Karpas-422 (cell line): Measurements from ENCODE around the gene CRLF3. TPM values are rescaled to one million over a fixed set of nuclear protein-coding genes. Genes with fewer than 3 reads are reported as not detected.

Experiments used
- DNase-seq: peaks from one replicate; pipeline ENCODE4 v3.0.0-alpha.2; 2015
- H2AFZ ChIP-seq: fragments of 200-600 bp; sonication (generic); 2 replicates; pipeline ENCODE4 v1.6.1; 2014; ENCODE audit warnings: antibody characterized with exemption, low read length, mixed read lengths
- H3K27ac ChIP-seq: fragments of 200-600 bp; sonication (generic); 2 replicates; pipeline ENCODE4 v1.5.1; 2014; ENCODE audit warnings: mild to moderate bottlenecking, low read length, moderate library complexity
- H3K27me3 ChIP-seq: fragments of 200-600 bp; sonication (generic); 2 replicates; pipeline ENCODE4 v1.6.1; 2014; ENCODE audit warnings: low read length, mixed read lengths
- H3K36me3 ChIP-seq: fragments of 200-600 bp; sonication (generic); 2 replicates; pipeline ENCODE4 v1.6.1; 2014; ENCODE audit warnings: low read length, mixed read lengths; ENCODE audit not compliant: insufficient read depth
- H3K4me1 ChIP-seq: fragments of 200-600 bp; sonication (generic); 2 replicates; pipeline ENCODE4 v1.6.1; 2014; ENCODE audit warnings: mild to moderate bottlenecking, low read length, mixed read lengths
- H3K4me2 ChIP-seq: fragments of 200-600 bp; sonication (generic); 2 replicates; pipeline ENCODE4 v1.6.1; 2014; ENCODE audit warnings: low read length, low read depth, mild to moderate bottlenecking; ENCODE audit not compliant: poor library complexity, severe bottlenecking
- H3K4me3 ChIP-seq: fragments of 200-600 bp; sonication (generic); 2 replicates; pipeline ENCODE4 v1.5.1; 2014; ENCODE audit warnings: mild to moderate bottlenecking, antibody characterized with exemption, low read length, mixed read lengths
- H3K79me2 ChIP-seq: fragments of 200-600 bp; sonication (generic); 2 replicates; pipeline ENCODE4 v1.6.1; 2014; ENCODE audit warnings: mild to moderate bottlenecking, low read length, mixed read lengths
- H3K9ac ChIP-seq: fragments of 200-600 bp; sonication (generic); 2 replicates; pipeline ENCODE4 v1.6.0; 2014; ENCODE audit warnings: low read length
- H3K9me2 ChIP-seq: fragments of 200-600 bp; sonication (generic), shearing (Covaris generic); replicated peaks from 2 replicates; pipeline ENCODE4 v1.6.0; 2014; ENCODE audit warnings: mild to moderate bottlenecking, low read length, moderate library complexity; ENCODE audit not compliant: insufficient read depth
- H3K9me3 ChIP-seq: fragments of 300-700, 200-600 bp; sonication (generic); 2 replicates; pipeline ENCODE4 v1.6.1; 2014; ENCODE audit warnings: low read length, mixed read lengths
- H4K20me1 ChIP-seq: fragments of 200-600 bp; sonication (generic); 2 replicates; pipeline ENCODE4 v1.6.1; 2014; ENCODE audit warnings: mild to moderate bottlenecking, antibody characterized with exemption, low read length, low read depth; ENCODE audit not compliant: insufficient read depth
- total RNA-seq: library from RNA; depleted of rRNA; stranded (reverse); fragments of >200 nt; shearing (Covaris generic); gene quantifications from 2 replicates; pipeline ENCODE4 v1.2.3, GENCODE V29; 2014; ENCODE audit warnings: low replicate concordance; rRNA removed

The CRLF3 gene
- total RNA-seq, result 32.2 and 49.0 TPM in 2 replicates

GRCh38 chr17:30824356-30825145 lies at the start of gene CRLF3:
TSS of gene CRLF3 (minus strand) at chr17:30824692. CDS start at chr17:30824651, 41 bp downstream.
- H3K79me2 ChIP-seq, result peaks cover 49% of the 10 kb centered on the region
- H3K4me2 ChIP-seq, result peak within 1 kb of the TSS; percentile 85

GRCh38 chr17:30869005-30869404 lies 44.5 kb upstream of the CRLF3 start:
- no peak overlapping the region for H3K9ac ChIP-seq
- H3K4me1 ChIP-seq, result no peaks in the 10 kb centered on the region
- H3K9me3 ChIP-seq, result no peaks in the 10 kb centered on the region
- H3K36me3 ChIP-seq, result peaks cover 51% of the 10 kb centered on the region; the same call in 1 of the 2 replicates
- H3K4me3 ChIP-seq, result no peak overlapping the region
- H3K4me2 ChIP-seq, result no peak overlapping the region
- H3K27me3 ChIP-seq, result no peaks in the 10 kb centered on the region
- DNase-seq, result no peak
- no peak overlapping the region for H2AFZ ChIP-seq
- H3K27ac ChIP-seq, result no peak overlapping the region
- no peaks in the 10 kb centered on the region for H4K20me1 ChIP-seq
- H3K79me2 ChIP-seq, result peaks cover 6% of the 10 kb centered on the region; the same call in 1 of the 2 replicates
- no peaks in the 10 kb centered on the region for H3K9me2 ChIP-seq

More at GRCh38 chr17:30824356-30825145, at the start of gene CRLF3:
- Histone ChIP-seq H3K27ac (peak within 1 kb of the TSS; percentile 87), H3K4me1 (peaks cover 47% of the 10 kb centered on the region), H3K9me2 (no peaks in the 10 kb centered on the region), H3K36me3 (peaks cover 6% of the 10 kb centered on the region; the same call in 1 of the 2 replicates), H3K9me3 (no peaks in the 10 kb centered on the region), H3K4me3 (peak within 1 kb of the TSS; percentile 99), H4K20me1 (no peaks in the 10 kb centered on the region), H2AFZ (peak within 1 kb of the TSS; percentile 97; the same call in 1 of the 2 replicates), H3K27me3 (no peaks in the 10 kb centered on the region), H3K9ac (peak within 1 kb of the TSS; percentile 98)
- peak; percentile 96 for DNase-seq

- Histone ChIP-seq H3K79me2 (0 out of 2 replicates have a peak, but pooled peaks cover 2% of the 10 kb centered on the region), H3K9ac (no peak overlapping the region), H3K27me3 (no peaks in the 10 kb centered on the region), H3K27ac (no peak overlapping the region), H3K4me3 (no peak overlapping the region), H2AFZ (no peak overlapping the region), H3K4me1 (no peaks in the 10 kb centered on the region), H3K9me2 (no peaks in the 10 kb centered on the region), H4K20me1 (no peaks in the 10 kb centered on the region), H3K36me3 (peaks cover 43% of the 10 kb centered on the region; the same call in 1 of the 2 replicates), H3K4me2 (no peak overlapping the region), H3K9me3 (no peaks in the 10 kb centered on the region)
- no peak for DNase-seq
Observed at GRCh38 chr17:30864636-30865035, 40.1 kb upstream of the CRLF3 start.

- Histone ChIP-seq H3K4me1 (no peaks in the 10 kb centered on the region), H3K27ac (no peak overlapping the region), H3K27me3 (no peaks in the 10 kb centered on the region), H2AFZ (no peak overlapping the region), H3K9me2 (no peaks in the 10 kb centered on the region), H3K4me2 (no peak overlapping the region), H3K9ac (no peak overlapping the region), H3K36me3 (peaks cover 35% of the 10 kb centered on the region; the same call in 1 of the 2 replicates), H3K79me2 (0 out of 2 replicates have a peak, but pooled peaks cover 4% of the 10 kb centered on the region), H3K4me3 (no peak overlapping the region), H3K9me3 (no peaks in the 10 kb centered on the region), H4K20me1 (no peaks in the 10 kb centered on the region)
- DNase-seq, result no peak
Observed at GRCh38 chr17:30858556-30859250, 34.2 kb upstream of the CRLF3 start.

- Histone ChIP-seq H3K79me2 (peaks cover 9% of the 10 kb centered on the region; the same call in 1 of the 2 replicates), H3K4me1 (no peaks in the 10 kb centered on the region), H3K4me2 (no peak overlapping the region), H3K36me3 (peaks cover 47% of the 10 kb centered on the region), H3K27me3 (no peaks in the 10 kb centered on the region), H3K4me3 (no peak overlapping the region), H3K9ac (no peak overlapping the region), H2AFZ (no peak overlapping the region), H4K20me1 (no peaks in the 10 kb centered on the region), H3K9me2 (no peaks in the 10 kb centered on the region), H3K9me3 (no peaks in the 10 kb centered on the region), H3K27ac (no peak overlapping the region)
- no peak for DNase-seq
Observed at GRCh38 chr17:30854146-30854545, 29.7 kb upstream of the CRLF3 start.

GRCh38 chr17:30848021-30848420 lies 23.5 kb upstream of the CRLF3 start:
- Histone ChIP-seq H4K20me1 (no peaks in the 10 kb centered on the region), H3K9me2 (no peaks in the 10 kb centered on the region), H3K27me3 (no peaks in the 10 kb centered on the region), H2AFZ (no peak overlapping the region), H3K9ac (no peak overlapping the region), H3K4me2 (no peak overlapping the region), H3K27ac (no peak overlapping the region), H3K36me3 (peaks cover 37% of the 10 kb centered on the region), H3K4me1 (no peaks in the 10 kb centered on the region), H3K4me3 (no peak overlapping the region), H3K79me2 (peaks cover 20% of the 10 kb centered on the region), H3K9me3 (no peaks in the 10 kb centered on the region)
- no peak for DNase-seq

- Histone ChIP-seq H3K27me3 (no peaks in the 10 kb centered on the region), H3K4me3 (no peak overlapping the region), H3K27ac (no peak overlapping the region), H3K4me1 (no peaks in the 10 kb centered on the region), H3K36me3 (peaks cover 48% of the 10 kb centered on the region), H3K79me2 (peaks cover 48% of the 10 kb centered on the region), H2AFZ (no peak overlapping the region), H4K20me1 (no peaks in the 10 kb centered on the region), H3K9me3 (no peaks in the 10 kb centered on the region), H3K4me2 (no peak overlapping the region), H3K9me2 (no peaks in the 10 kb centered on the region), H3K9ac (no peak overlapping the region)
- DNase-seq, result no peak
Observed at GRCh38 chr17:30840771-30841170, 16.3 kb upstream of the CRLF3 start.

- no peak overlapping the region for H3K4me2 ChIP-seq
Observed at GRCh38 chr17:30838202-30838807, 13.8 kb upstream of the CRLF3 start.

More at GRCh38 chr17:30838202-30838807, 13.8 kb upstream of the CRLF3 start:
- Histone ChIP-seq H3K79me2 (peaks cover 65% of the 10 kb centered on the region), H3K4me1 (peaks cover 8% of the 10 kb centered on the region), H4K20me1 (no peaks in the 10 kb centered on the region), H3K27me3 (no peaks in the 10 kb centered on the region), H3K4me3 (no peak overlapping the region), H3K9me3 (no peaks in the 10 kb centered on the region), H3K27ac (no peak overlapping the region), H2AFZ (no peak overlapping the region), H3K36me3 (peaks cover 58% of the 10 kb centered on the region), H3K9ac (no peak overlapping the region), H3K9me2 (no peaks in the 10 kb centered on the region)
- DNase-seq, result no peak
